Islet of Langerhans (tissue), 1 donor: ENCODE data around the gene GRID1.

Source experiments
- FAIRE-seq: peaks from one replicate; lab custom pipeline; 2011; peaks lifted over from hg19 to GRCh38; lab: Jason Lieb, UNC

GRID1 gene

DNA sequence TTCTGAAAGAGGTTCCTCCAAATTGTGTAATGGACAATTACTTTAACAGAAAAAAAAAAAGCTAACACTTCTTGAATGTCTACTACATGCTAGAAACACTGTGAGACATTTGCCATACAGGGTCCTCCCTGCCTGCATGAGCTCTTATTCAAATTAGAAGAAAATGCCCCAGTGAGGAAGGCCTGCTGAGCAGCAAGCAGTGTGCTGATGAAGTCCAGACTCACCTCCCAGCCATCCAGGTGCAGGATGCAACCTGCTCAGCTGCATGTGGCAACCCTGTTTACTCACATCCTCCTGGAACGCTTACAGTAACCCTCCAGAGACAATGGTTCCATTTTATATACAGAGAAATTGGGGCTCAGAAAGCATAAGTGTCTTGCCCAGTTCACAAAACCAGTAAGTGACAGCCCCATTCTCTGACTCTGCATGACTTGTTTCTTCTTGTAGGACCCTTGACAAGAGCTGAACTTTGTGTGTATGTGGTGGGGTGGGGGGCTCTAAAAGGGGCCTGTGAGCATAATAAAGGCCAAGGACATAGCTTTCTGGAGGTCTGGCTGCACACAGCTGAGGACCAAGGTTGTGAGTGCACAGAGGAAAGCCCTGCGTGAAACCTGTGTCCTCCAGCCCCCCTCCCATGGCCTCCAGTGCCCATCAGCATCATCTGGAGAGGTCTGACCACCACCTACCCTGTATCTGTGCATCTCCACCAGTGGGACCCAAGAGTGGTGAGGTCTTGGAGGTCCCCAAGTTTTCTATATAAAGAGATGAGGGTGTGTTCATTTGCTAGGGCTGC is 387.8 kb downstream of the GRID1 start:
- no peak for FAIRE-seq

- no peak for FAIRE-seq
Observed at GRCh38 chr10:85977642-85978041, 389.0 kb downstream of the GRID1 start.

GRCh38 chr10:85976267-85976793 is 390.3 kb downstream of the GRID1 start:
- no peak for FAIRE-seq

GRCh38 chr10:85971494-85971893 is 395.1 kb downstream of the GRID1 start:
- FAIRE-seq: no peak

DNA sequence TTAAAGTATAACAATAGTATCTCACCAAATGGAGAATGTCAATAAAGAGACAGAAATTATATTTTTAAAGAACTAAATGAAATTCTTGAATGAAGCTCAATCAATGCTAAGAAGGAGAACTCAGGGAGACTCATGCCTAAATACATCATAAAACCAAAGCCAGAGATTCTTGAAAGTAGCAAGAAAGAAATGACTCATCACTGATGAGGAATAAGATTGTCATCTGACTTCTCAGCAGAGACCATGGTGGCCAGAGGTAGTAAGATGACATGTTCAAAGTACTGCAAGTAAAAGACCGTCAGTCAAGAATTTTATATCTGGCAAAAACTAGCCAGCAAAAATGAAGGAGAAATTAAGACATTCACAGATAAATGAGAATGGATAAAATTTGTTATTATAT is 399.0 kb downstream of the GRID1 start:
- FAIRE-seq: no peak

- no peak for FAIRE-seq
Observed at GRCh38 chr10:85961479-85962067, 405.0 kb downstream of the GRID1 start.

DNA sequence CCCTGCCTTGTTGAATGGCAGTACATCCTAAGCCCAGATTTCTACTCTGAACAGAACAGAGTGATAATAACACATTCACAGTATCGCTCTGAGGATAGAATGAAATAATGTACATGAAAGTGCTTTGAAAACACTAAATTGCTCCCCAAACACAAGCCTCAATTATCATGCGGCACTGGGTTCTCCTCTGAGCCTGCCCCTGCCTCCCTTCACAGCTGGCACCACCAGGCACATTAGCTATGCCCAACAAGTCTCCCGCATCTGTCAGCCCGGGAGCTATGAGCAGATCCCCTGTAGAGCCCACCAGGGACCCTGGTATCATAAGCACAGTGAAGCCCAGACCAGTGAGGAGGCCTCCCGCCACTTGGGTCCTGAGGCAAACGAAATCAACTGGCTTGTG is 405.5 kb downstream of the GRID1 start:
- FAIRE-seq: no peak

DNA sequence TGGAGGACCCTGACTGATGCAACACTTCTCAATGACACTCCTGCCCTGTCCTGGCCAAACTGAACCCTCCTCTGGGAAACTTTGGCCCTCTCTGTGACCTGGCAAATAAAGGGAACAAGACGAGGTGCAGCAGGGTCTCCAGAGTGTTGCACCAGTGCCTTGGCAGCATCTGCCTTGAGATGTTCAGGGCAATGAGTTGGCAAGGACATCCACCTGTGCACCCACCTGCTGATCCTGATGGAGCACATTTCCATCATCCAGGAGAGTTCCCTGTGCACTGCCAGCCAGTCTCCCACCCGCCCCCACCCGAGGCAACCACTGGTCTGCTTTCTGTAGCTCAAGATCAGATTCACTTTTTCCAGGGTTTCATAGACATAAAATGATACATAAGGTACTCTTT is 407.4 kb downstream of the GRID1 start:
- FAIRE-seq: no peak

DNA sequence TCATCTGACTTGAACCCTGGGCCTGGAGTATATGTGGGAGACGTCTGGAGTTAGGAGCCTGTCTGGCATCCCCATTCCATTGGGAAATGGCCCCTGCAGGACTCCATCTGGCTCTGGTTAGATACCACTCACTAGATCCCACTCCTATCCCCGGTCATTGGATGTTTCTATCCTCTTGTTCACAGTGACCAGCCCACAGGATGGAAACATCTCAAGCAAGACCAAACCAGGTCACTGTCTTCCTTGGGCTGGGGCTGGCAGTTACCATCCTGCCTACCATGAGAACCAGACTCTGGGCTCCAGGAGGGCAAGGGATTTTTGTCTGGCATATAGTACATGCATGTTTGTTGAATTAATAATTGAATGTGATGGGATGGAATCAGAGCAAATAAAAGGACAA is 415.7 kb downstream of the GRID1 start:
- FAIRE-seq: no peak

DNA sequence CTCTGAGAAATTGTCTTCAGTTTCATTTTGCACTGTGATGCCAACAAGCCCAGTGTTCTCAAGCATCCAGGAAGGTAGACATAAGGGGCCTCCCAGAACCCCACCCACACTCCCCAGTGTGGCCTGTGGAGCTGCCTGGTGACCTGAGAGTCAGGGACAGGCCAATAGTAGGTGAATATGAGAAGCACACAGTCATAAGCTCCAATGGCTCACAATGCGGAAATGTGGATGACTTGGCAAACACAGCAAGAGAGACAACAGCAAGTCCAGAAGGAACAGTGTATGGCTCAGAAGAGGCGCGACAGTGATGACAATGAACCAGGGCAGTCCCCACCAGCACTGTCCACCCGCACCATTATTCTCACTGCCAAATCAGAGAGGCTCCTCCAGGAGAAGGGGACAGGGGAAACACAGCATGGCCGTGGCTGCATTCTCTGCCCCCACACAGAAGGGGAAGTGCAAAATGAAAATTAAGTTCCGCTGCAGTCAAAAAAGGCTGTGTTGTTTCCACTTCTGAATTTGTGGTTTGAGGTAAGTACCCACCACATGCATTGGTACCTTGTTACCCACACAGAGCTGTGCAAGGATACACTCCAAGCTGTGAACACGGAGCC is 419.8 kb downstream of the GRID1 start:
- FAIRE-seq: no peak

DNA sequence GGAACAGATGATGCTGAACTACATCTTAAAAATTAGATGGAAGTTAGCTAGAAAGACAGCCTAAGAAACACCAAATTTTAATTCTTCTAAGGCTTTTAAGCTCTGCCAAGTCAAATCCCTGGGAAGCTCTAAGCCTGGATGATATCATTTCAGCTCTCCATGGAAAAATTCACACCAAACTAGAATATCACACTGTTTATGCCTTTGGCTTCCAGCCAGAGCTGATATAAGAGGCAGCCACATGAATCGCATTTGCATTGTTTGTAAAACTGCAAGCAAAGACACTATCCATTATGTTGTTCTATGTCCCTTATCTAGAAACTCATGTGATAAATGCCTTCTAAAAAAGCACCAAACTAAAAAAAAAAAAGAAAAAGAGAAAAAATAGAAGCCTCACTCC is 430.4 kb downstream of the GRID1 start:
- FAIRE-seq: no peak

GRCh38 chr10:85934586-85934985 is 432.0 kb downstream of the GRID1 start:
- FAIRE-seq: no peak

- peak; percentile 30 for FAIRE-seq
Observed at GRCh38 chr10:85929993-85930392, 436.6 kb downstream of the GRID1 start.

GRCh38 chr10:85927952-85928665 is 438.5 kb downstream of the GRID1 start:
- FAIRE-seq: no peak

DNA sequence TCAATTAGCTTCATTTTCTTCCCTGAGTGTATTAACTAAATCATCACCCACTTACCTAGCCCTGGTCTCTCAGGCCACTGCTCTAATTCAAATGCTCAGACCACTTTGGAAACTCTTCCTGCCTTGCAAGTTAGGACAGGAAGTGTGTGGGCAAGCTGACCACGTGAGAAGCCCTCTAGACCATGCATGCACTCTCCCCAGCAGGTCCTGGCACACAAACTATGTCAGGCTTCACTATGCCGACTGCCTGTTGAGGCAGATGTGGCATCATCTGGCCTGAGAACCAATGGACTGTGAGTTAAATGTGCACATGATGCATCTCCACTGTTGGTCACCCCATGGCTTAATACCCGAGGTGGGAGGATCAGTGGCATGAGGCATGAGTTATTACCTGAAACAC is 439.6 kb downstream of the GRID1 start:
- no peak for FAIRE-seq

- FAIRE-seq: no peak
Observed at GRCh38 chr10:85926136-85926535, 440.5 kb downstream of the GRID1 start.

DNA sequence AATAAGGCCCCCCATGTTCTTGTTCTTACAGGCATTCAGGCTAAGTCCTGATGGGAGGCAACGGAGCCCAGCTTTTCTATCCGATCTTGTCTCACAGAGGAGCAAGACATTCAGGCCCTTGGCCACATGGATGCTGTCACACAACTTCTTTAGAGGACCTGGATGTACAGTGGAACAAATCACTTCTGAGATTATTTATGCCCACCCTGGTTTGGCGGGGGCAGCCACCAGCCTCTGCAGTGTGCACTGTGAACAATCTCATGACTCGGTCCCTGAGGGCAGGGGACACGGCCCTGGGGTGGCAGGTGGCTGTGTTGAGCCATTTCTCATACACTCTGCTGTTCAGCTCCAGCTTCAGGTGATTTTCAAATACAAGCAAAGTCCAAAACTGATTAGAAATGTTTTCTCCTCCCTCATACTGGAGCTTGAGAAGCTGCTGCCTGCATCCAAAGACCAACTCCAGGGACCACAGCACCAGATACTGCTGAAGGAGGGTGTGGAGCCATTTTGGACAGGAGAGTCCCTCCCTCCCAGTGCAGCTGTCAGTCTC is 441.3 kb downstream of the GRID1 start:
- no peak for FAIRE-seq

- no peak for FAIRE-seq
Observed at GRCh38 chr10:85924382-85925102, 442.1 kb downstream of the GRID1 start.

DNA sequence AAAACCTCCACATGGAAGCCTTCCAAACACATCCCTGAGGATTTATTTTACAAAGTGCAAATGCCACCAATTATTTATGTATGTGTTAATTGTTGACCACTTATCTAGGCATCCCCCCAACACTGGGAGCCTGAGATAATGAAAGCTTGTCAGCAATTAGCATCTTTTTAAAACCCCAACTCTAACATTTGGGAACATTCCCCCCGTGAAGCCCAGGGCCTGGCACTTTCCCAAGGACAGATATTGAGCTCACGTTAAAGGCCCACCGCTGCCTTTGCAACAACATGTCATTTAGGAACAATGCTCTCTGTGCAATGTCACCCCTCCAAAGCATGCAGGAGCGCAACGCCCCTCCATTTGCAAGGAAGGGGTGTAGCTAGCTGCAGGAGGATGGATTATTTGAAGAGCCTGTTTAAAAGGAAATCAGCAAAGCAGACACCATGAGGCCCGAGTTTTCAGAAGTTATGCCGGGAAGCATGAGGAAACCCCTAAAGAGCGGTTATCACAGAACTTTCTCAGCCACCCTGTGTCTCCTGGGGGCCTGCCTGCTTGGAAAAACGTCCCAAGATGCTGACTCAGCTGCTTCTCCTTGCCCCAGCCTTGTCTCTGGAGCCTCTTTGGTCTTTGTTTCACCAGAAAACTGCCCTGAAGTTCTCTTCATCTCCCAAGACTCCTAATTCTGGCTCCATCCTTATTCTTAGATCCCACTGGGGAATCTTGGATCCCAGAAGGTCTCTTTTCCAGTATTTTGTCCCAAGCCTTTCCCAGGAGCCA is 444.1 kb downstream of the GRID1 start:
- FAIRE-seq: no peak

DNA sequence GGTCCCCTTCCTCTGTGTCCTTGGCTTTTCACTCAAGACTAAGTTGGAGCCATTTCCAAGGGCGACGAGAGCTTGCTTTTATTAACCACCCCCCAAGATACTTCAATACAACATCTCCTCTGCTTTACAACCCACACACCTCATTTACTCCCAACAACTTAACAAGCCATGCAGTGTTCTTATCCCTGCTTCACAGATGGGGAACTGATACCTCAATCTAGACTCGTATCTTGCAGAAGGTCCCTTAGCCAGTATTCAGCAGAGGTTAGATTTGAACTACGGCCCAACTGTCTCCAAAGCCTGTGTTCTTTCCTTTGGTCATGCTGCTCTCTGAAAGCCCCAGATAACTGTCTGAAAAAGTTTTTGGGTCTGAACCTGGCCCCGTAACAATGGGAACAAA is 444.8 kb downstream of the GRID1 start:
- no peak for FAIRE-seq

DNA sequence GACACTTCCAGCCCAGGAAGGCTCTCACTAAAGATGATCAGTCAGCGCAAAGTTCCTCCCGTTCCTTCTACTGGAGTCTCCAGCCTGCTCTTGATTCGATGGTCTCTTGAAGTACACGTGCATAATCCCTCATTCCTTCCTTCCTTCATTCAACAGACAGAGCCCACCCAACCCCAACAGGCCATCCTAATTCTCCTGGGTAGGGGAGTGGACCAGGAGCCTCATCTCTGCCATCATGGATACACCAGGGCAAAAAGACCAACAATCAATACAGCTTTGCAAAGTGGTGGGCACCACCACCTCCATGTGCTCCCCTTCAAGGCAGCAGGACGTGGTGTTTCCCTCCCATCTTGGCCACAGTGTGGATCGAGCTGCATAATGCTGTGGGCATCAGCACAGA is 446.3 kb downstream of the GRID1 start:
- FAIRE-seq: no peak
